ENCODE measurements around the gene ASNS. TPM values are rescaled to one million over a fixed set of nuclear protein-coding genes. Genes with fewer than 3 reads are reported as not detected.
"Not testable (repeated sequence)": the region's sequence is repeated elsewhere in the genome, so short reads cannot be mapped to it uniquely, and the experiment has no call there.

The ASNS gene, protein sequence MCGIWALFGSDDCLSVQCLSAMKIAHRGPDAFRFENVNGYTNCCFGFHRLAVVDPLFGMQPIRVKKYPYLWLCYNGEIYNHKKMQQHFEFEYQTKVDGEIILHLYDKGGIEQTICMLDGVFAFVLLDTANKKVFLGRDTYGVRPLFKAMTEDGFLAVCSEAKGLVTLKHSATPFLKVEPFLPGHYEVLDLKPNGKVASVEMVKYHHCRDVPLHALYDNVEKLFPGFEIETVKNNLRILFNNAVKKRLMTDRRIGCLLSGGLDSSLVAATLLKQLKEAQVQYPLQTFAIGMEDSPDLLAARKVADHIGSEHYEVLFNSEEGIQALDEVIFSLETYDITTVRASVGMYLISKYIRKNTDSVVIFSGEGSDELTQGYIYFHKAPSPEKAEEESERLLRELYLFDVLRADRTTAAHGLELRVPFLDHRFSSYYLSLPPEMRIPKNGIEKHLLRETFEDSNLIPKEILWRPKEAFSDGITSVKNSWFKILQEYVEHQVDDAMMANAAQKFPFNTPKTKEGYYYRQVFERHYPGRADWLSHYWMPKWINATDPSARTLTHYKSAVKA
- 60.5 and 128 TPM in 2 replicates for total RNA-seq

DNA sequence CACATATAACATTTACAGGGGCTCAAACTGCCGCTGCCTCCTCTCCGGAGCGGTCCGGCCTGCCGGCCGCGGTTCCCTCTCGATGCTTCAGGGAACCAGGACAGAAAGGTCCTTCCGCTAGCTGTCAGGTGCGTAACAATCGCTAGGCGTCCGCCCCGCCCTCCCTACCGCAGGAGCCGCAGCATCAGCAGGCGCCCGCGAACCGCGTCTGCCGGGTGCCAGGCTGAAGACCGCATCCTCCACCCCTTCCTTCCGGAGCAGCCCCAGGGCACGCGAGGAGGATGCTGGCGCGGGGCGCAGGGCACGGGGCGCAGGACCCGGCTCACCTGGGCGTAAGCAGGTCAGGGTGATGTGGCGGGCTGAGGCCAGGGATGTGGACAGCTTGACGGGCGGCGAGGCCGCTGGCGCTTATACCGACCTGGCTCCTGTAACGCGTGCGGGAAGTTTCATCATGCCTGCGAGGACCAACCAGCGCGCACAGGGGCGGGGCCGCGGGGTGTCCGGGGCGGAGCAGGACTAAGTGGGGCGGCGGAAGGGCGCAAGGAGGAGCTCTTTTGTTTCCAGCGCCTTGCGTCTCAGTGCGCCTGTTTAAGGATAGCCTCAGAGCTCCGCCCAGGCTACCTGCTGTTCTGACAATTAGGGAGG lies at the start of gene ASNS:
Gene ASNS, minus strand, starts transcription at position 384 of the 645 bp plus-strand sequence. CDS start 3,252 bp downstream, outside the sequence.
- TF ChIP-seq, protein P1, sequence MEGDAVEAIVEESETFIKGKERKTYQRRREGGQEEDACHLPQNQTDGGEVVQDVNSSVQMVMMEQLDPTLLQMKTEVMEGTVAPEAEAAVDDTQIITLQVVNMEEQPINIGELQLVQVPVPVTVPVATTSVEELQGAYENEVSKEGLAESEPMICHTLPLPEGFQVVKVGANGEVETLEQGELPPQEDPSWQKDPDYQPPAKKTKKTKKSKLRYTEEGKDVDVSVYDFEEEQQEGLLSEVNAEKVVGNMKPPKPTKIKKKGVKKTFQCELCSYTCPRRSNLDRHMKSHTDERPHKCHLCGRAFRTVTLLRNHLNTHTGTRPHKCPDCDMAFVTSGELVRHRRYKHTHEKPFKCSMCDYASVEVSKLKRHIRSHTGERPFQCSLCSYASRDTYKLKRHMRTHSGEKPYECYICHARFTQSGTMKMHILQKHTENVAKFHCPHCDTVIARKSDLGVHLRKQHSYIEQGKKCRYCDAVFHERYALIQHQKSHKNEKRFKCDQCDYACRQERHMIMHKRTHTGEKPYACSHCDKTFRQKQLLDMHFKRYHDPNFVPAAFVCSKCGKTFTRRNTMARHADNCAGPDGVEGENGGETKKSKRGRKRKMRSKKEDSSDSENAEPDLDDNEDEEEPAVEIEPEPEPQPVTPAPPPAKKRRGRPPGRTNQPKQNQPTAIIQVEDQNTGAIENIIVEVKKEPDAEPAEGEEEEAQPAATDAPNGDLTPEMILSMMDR (IDR thresholded peaks at IDR 0.05; ENCODE audit: insufficient read depth, low read depth, low read length) = peak; percentile 12
- peak; percentile 92 for DNase-seq (ENCODE audit: low read depth)
- peak within 1 kb of the TSS; percentile 91 for H3K4me3 ChIP-seq (ENCODE audit: low read depth, low read length)

DNA sequence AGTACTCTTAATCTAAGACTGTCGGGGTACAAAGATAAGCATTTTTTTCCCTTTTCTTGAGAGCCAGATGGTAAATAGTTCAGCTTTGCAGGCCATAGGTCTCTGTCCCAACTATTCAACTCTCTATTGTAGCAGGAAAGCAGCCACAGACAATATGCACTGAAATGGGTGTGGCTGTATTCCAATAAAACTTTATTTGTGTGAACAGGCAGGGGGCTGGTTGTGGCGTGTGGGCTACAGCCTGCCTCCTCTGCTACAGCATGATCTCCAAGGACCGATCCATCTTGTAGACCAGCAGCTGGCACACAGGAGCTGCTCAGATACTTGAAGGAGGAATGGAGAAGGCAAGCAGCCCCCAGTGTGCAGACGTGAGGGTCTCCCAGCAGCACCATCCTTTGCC lies 49.0 kb upstream of the ASNS start:
- DNase-seq (ENCODE audit: low read depth); H3K4me3 ChIP-seq (ENCODE audit: low read depth, low read length): not testable (repeated sequence)

DNA sequence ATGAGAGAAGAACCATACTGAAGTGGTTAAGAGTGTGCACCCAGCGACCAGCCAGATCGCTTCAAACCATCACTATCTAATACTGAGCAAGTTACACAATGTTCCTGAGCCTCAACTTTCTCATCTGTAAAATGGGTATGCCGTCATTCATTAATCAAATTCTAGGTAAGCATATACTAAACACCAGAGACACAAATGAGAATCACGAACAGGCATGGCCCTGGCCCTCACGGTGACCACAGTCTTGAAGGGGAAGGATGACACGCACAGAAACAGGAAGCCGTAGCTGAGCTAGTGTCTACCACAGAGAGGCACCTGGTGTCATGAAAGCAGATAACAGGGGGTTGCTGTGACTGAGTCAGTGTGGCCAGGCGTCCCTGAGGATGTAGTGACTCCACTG lies 43.1 kb upstream of the ASNS start:
- not testable (repeated sequence) for DNase-seq (ENCODE audit: low read depth); H3K4me3 ChIP-seq (ENCODE audit: low read depth, low read length)

DNA sequence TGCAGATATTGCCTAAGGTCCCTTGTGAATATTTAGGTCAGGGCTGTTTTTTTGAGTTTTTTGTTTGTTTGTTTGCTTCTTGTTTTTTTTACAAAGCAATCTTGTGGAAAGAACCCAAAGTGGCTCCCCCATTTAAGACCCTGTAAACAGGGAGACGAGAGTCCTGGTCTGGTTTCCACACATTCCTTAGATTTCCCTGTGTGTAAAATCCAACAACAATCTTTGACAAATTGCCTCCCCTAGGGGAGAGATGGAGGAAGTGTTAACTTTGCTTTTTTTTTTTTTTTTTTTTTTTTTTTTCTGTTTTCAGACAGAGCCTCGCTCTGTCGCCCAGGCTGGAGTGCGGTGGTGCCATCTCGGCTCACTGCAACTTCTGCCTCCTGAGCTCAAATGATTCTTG lies 40.1 kb upstream of the ASNS start:
- not testable (repeated sequence) for DNase-seq (ENCODE audit: low read depth); H3K4me3 ChIP-seq (ENCODE audit: low read depth, low read length)

DNA sequence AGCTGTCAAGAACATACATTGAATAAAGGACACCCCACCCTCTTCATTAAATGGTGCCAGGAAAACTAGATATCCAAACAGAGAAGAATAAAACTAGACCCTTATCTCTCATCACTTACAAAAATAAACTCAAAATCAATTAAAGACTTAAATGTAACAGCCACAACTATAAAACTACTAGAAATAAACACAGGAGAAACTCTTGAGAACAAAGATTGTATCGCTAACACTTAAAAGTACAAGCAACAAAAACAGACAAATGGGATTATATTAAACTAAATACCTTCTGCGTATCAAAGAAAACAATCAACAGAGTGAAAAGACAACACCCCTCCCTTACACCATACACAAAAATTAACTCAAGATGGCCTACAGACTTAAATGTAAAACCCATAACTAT lies 24.7 kb upstream of the ASNS start:
- H3K4me3 ChIP-seq (ENCODE audit: low read depth, low read length); DNase-seq (ENCODE audit: low read depth): not testable (repeated sequence)

DNA sequence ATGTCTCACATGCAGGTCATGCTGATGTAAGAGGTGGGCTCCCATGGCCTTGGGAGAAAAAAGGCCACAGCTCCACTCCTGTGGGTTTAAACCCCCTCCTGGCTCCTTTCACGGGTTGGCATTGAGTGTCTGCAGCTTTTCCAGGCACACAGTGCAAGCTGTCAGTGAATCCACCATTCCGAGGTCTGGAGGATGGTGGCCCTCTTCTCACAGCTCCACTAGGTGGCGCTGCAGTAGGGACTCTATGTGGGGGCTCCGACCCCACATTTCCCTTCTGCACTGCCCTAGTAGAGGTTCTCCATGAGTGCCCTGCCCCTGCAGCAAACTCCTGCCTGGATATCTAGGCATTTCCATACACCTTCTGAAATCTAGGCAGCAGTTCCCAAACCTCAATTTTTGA lies 19.5 kb upstream of the ASNS start:
- H3K4me3 ChIP-seq (ENCODE audit: low read depth, low read length); DNase-seq (ENCODE audit: low read depth): not testable (repeated sequence)

DNA sequence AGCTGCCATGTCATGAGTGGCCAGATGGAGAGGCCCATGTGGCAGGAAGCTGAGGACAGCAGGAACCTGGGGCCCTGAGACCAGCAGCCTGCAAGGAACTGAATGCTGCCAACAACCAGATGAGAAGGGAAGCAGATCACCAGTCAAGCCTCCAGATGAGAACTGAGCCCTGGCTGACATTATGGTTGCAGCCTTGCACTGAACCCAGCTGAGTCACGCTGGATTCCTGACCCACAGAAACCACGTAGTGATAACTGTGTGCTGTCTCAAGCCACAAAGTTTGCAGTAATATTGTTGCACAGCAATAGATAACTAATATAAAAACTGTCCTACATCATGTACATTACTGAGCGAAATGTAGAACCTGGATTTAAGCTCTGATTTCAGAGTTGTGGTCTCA lies 7.3 kb upstream of the ASNS start:
- not testable (repeated sequence) for H3K4me3 ChIP-seq (ENCODE audit: low read depth, low read length); DNase-seq (ENCODE audit: low read depth)

DNA sequence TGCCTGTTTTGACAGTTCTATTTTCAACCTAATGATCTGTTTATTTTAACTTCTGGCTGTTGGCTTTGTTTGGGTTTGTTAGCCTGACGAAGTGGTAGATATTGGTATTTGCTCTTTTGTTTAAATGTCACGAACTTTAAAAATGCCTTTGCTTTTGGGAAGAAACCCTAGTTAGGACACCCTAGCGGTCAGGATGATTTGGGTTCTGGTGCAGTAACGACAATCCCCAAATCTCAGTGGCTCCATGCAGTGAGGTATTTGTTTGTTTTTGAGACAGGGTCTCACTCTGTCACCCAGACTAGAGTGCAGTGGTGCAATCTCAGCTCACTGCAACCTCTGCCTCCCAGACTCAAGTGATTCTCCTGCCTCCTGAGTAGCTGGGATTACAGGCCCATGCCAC lies 2.7 kb upstream of the ASNS start:
- H3K4me3 ChIP-seq (ENCODE audit: low read depth, low read length) = not testable (repeated sequence)

DNA sequence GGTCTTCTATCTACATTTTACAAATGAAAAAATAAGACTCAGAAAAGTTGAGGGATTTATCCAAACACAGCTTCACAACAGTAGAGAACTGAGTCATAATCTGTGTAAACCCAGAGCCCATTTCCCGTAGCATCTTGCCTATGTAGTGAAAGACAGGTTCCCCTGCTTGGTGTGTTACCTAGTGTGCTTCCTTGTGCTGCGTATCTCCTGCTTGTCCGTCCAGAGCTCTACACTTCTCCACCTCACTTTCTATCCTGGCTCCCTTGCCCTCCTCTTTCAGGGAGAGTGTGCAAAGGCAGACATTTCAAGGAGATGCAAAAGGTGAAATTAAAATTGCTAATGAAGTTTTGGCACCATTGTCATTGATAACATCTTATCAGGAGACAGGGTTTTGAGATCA lies 1.4 kb upstream of the ASNS start:
- H3K4me3 ChIP-seq (ENCODE audit: low read depth, low read length) = no peak overlapping the region
- TF ChIP-seq, protein P1 (IDR thresholded peaks at IDR 0.05; ENCODE audit: insufficient read depth, low read depth, low read length) = no peak
- DNase-seq (ENCODE audit: low read depth) = no peak

More for the DNA sequence above, 2.7 kb upstream of the ASNS start:
- DNase-seq (ENCODE audit: low read depth) = not testable (repeated sequence)

DNA sequence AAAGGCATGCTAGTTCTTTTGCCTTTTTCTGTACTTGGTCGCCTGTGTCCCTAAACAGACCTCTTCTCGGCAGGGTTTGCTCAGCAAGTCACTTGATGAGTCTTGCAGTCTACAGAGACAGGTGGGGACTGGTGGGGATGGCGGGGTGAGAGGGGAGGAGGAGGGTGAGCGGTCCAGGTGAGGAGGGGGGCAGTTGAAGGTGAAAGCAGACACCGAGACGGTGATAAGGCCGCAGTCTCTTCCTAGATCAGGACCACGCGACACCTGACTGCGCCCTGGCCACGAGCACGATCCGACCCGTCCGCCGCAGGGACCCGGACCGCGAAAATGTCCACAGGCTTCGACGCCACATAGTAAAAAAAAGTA lies 566 bp downstream of the ASNS start:
- TF ChIP-seq, protein P1 (IDR thresholded peaks at IDR 0.05; ENCODE audit: insufficient read depth, low read depth, low read length) = no peak
- peak overlapping the region; percentile 91 for H3K4me3 ChIP-seq (ENCODE audit: low read depth, low read length)
- DNase-seq (ENCODE audit: low read depth) = no peak
